ENCODE results near the gene CSNK2A1.

Gene CSNK2A1

DNA sequence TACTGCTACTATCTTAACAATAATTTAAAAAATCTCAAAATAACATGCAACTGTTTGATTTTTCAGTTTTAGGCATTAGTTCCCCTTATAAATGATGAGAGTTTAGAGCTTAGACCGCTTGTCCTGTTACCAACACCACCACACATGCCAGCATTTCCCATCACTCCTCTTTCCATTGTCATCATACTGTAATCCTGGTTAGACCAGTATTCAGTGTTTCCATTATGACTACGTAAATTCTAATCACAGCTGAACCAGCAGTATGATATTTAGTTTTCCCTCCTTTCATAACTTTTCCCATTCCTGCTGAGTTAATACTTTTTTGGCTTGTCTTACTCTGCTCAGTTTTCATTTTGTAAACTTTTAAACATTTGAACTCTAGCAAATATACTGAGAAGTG, 69.0 kb downstream of the CSNK2A1 start:
- no peak for TF ChIP-seq CTCF (IDR thresholded peaks at IDR 0.05; ENCODE audit: low read depth, low read length)
- no peak overlapping the region for H3K4me3 ChIP-seq (ENCODE audit: low read depth, low read length)

- TF ChIP-seq CTCF (IDR thresholded peaks at IDR 0.05; ENCODE audit: low read depth, low read length) = no peak
- no peak overlapping the region for H3K4me3 ChIP-seq (ENCODE audit: low read depth, low read length)
Measured at GRCh38 chr20:472889-473292, 70.7 kb downstream of the CSNK2A1 start.

DNA sequence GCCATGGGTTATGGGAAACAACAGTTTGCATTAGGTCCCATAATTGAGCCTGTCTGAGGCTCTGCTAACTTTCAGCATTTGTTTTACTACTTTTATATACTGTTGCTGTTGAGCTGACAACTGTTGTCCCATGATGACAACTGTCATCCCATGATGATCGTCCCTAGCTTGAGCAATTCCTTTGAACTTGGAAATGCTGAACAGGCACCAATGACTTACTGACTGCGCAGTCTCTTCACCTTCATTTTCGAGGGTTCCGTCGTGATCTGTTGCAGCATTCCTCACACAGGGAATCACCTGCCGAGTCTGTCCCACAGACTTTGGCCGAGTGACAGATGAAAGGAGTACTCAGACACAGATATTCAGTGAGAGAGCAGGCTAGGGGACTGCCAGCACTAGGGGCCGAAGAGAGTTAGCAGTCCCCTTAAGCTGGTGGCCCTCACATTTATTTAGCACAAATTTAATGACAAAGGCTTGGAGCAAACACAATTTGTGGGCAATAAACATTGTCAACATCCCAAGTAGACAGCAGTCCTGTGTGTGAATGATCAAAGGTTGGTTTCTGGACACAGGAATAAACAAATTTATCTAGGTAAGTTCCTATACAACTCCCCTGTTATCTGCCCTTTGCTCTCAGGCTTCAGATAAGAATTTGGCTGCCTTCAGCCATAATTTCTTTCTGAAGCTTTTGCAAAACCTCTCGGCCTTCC, 71.3 kb downstream of the CSNK2A1 start:
- TF ChIP-seq CTCF (IDR thresholded peaks at IDR 0.05; ENCODE audit: low read depth, low read length) = no peak
- H3K4me3 ChIP-seq (ENCODE audit: low read depth, low read length) = no peak overlapping the region

- TF ChIP-seq CTCF (IDR thresholded peaks at IDR 0.05; ENCODE audit: low read depth, low read length) = no peak
- no peak overlapping the region for H3K4me3 ChIP-seq (ENCODE audit: low read depth, low read length)
Measured at GRCh38 chr20:469746-470490, 73.7 kb downstream of the CSNK2A1 start.

DNA sequence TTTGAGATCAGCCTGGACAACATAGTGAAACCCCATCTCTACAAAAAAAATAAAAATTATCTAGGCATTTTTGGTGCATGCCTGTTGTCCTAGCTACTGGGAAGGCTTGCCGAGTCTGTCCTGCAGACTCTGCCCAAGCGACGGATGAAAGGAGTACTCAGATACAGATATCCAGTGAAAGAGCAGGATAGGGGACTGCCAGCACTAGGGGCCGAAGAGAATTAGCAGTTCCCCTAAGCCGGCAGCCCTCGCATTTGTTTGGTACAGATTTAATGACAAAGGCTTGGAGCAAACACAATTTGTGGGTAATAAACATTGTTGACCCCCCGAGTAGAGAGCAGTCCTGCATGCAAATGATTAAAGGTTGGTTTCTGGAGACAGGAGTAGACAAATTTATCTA, 75.8 kb downstream of the CSNK2A1 start:
- H3K4me3 ChIP-seq (ENCODE audit: low read depth, low read length) = no peak overlapping the region
- no peak for TF ChIP-seq CTCF (IDR thresholded peaks at IDR 0.05; ENCODE audit: low read depth, low read length)

DNA sequence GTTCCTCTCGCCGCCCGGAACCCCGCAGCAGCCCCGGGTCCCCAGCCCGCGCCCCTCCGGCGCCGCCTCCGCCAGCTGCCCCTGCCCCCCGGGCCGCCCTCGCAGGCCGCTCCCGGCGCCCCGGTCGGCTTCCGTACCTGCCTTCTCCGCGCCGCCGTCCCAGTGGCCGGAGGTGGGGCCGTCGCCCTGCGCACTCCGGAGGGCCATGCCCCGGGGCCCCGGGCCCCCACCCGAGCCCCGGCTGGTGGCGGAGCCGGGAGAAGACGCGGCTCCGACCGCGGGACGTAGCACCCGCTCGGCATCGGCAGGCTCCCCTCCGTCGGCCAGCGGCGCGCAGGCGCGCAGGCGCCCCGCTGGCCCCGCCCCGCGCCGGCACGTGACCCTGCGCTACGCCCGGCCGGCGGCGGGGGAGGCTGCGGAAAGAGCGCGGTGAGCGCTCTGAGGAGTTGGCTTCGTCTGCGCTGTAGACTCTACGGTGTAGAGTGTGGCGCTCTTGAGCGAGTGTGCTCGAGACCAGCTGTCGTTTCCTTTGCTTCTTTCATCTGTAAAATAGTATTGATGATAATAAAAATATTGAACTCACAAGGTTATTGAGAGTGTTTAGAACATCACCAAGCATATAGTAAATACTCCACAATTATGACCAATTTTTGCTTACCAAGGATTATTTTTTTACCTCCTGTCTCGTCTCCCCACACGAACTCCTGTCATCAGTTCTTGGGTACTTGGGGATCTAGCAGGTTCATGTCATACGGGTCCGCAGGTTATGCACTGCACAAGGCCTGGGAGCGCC, 81.2 kb downstream of the CSNK2A1 start, which contains the start of gene TBC1D20:
TSS of gene TBC1D20 (minus strand) at position 335 of the 793 bp plus-strand sequence. CDS start at position 207, 128 bp downstream.
- H3K4me3 ChIP-seq (ENCODE audit: low read depth, low read length) = peak within 1 kb of the TSS; percentile 88
- TF ChIP-seq CTCF (IDR thresholded peaks at IDR 0.05; ENCODE audit: low read depth, low read length) = no peak

Measured in WI38 (cell line).